SU-DHL-6 (cell line): ENCODE measurements around the gene ADAMTS17.

ENCODE experiments used
- H2AFZ ChIP-seq: fragments of 200-600 bp; sonication (generic); 2 replicates; pipeline ENCODE4 v1.6.1; 2014; ENCODE audit warnings: low read depth, mild to moderate bottlenecking, moderate library complexity, mixed read lengths, antibody characterized with exemption, low read length; ENCODE audit not compliant: severe bottlenecking
- H3F3A ChIP-seq: fragments of 200-600 bp; shearing (Covaris generic); 2 replicates; pipeline ENCODE4 v1.6.0; 2016; ENCODE audit warnings: antibody characterized with exemption, mild to moderate bottlenecking; ENCODE audit not compliant: insufficient read depth
- H3K27ac ChIP-seq: fragments of 200-600 bp; sonication (generic); 2 replicates; pipeline ENCODE4 v1.5.1; 2016; ENCODE audit warnings: low read depth, mild to moderate bottlenecking, low read length, moderate library complexity, mixed read lengths
- H3K27me3 ChIP-seq: fragments of 200-600 bp; sonication (generic), shearing (Covaris generic); 2 replicates; pipeline ENCODE4 v1.6.0; 2014; ENCODE audit warnings: mild to moderate bottlenecking, low read length
- H3K36me3 ChIP-seq: fragments of 200-600 bp; sonication (generic); 2 replicates; pipeline ENCODE4 v1.6.1; 2014; ENCODE audit warnings: mild to moderate bottlenecking, low read length, mixed read lengths
- H3K4me2 ChIP-seq: fragments of 300-600, 200-600 bp; shearing (Covaris generic), sonication (generic); 2 replicates; pipeline ENCODE4 v1.6.0; 2014; ENCODE audit warnings: low read length, low read depth, mild to moderate bottlenecking; ENCODE audit not compliant: poor library complexity, severe bottlenecking
- H3K4me3 ChIP-seq: fragments of 200-600 bp; sonication (generic); 2 replicates; pipeline ENCODE4 v1.5.1; 2014; ENCODE audit warnings: antibody characterized with exemption, low read length, mild to moderate bottlenecking, mixed read lengths; ENCODE audit not compliant: insufficient read depth, poor library complexity, severe bottlenecking
- H3K79me2 ChIP-seq: fragments of 200-600 bp; sonication (generic); 2 replicates; pipeline ENCODE4 v1.6.1; 2014; ENCODE audit warnings: mild to moderate bottlenecking, low read length, moderate library complexity; ENCODE audit not compliant: insufficient read depth
- H3K9ac ChIP-seq: fragments of 200-600 bp; sonication (generic); 2 replicates; pipeline ENCODE4 v1.7.0; 2014; ENCODE audit warnings: mild to moderate bottlenecking, low read length
- H3K9me2 ChIP-seq: fragments of 200-600 bp; sonication (generic); replicated peaks from 2 replicates; pipeline ENCODE4 v1.6.1; 2014; ENCODE audit warnings: low read length; ENCODE audit not compliant: insufficient read depth
- H3K9me3 ChIP-seq: fragments of 200-600 bp; sonication (generic); 2 replicates; pipeline ENCODE4 v1.6.1; 2014; ENCODE audit warnings: low read length, mixed read lengths; ENCODE audit not compliant: insufficient read depth
- H4K20me1 ChIP-seq: fragments of 200-600 bp; sonication (generic); 2 replicates; pipeline ENCODE4 v1.6.1; 2014; ENCODE audit warnings: low read depth, mild to moderate bottlenecking, antibody characterized with exemption, low read length, moderate library complexity, mixed read lengths
- CTCF ChIP-seq: fragments of 200-600 bp; sonication (generic); IDR thresholded peaks from one replicate; pipeline ENCODE4 v1.5.1; 2017; ENCODE audit warnings: antibody characterized with exemption, mild to moderate bottlenecking, low read length, moderate library complexity; ENCODE audit not compliant: insufficient read depth, poor library complexity, severe bottlenecking
- EZH2phosphoT487 ChIP-seq: fragments of 200-600 bp; sonication (generic), shearing (Covaris generic); conservative IDR thresholded peaks from 2 replicates; pipeline ENCODE4 v1.6.1; 2018; ENCODE audit warnings: mild to moderate bottlenecking, antibody characterized with exemption, low read length, moderate library complexity, mixed read lengths

ADAMTS17 gene

DNA sequence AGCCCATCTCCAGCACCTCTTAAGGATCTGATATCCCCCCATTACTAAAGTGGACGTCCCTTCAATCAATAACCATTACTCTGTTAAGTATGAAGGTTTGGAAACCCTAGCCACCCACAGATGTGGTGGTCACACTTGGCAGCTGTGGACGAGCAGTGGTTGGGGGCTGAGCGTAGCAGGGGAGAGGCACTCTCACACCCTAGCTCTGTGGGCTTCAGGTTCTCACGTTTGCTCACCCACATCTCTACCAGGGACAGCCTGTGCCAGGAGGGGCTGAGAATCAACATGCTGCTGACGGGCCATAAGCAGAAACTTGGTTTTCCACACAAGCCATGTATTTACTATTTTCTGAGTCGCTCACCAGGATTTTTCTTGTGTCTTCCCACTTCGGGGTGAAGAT is 287.2 kb downstream of the ADAMTS17 start:
- Histone ChIP-seq H3K4me3 (no peak overlapping the region), H3K27ac (no peak overlapping the region), H3F3A (no peaks in the 10 kb centered on the region), H3K79me2 (no peaks in the 10 kb centered on the region), H3K27me3 (no peaks in the 10 kb centered on the region), H3K9me3 (no peaks in the 10 kb centered on the region), H3K9ac (no peak overlapping the region), H4K20me1 (no peaks in the 10 kb centered on the region), H2AFZ (no peak overlapping the region), H3K9me2 (no peaks in the 10 kb centered on the region), H3K36me3 (no peaks in the 10 kb centered on the region), H3K4me2 (no peak overlapping the region)
- TF ChIP-seq CTCF, result no peak
- no peak for TF ChIP-seq EZH2phosphoT487

- Histone ChIP-seq H3K9ac (no peak overlapping the region), H4K20me1 (no peaks in the 10 kb centered on the region), H3K9me3 (no peaks in the 10 kb centered on the region), H3K36me3 (no peaks in the 10 kb centered on the region), H3K9me2 (no peaks in the 10 kb centered on the region), H3K27ac (no peak overlapping the region), H3F3A (no peaks in the 10 kb centered on the region), H3K79me2 (no peaks in the 10 kb centered on the region), H2AFZ (no peak overlapping the region), H3K27me3 (no peaks in the 10 kb centered on the region), H3K4me2 (no peak overlapping the region), H3K4me3 (no peak overlapping the region)
- TF ChIP-seq EZH2phosphoT487, result no peak
Observed at GRCh38 chr15:100053474-100054121, 288.2 kb downstream of the ADAMTS17 start.

GRCh38 chr15:100052716-100053473 is 288.9 kb downstream of the ADAMTS17 start:
- Histone ChIP-seq H3K79me2 (no peaks in the 10 kb centered on the region), H3F3A (no peaks in the 10 kb centered on the region), H3K36me3 (no peaks in the 10 kb centered on the region), H3K9me2 (no peaks in the 10 kb centered on the region), H3K27ac (no peak overlapping the region), H3K9ac (no peak overlapping the region), H3K4me2 (no peak overlapping the region), H3K4me3 (no peak overlapping the region), H3K9me3 (no peaks in the 10 kb centered on the region), H4K20me1 (no peaks in the 10 kb centered on the region), H3K27me3 (no peaks in the 10 kb centered on the region), H2AFZ (no peak overlapping the region)
- no peak for TF ChIP-seq EZH2phosphoT487
- TF ChIP-seq CTCF, result no peak
